K562 (cell line): Measurements from ENCODE around the gene RFLNA. TPM values are rescaled to one million over a fixed set of nuclear protein-coding genes. Genes with fewer than 3 reads are reported as not detected.

Experiments used
- ASH1L ChIP-seq: fragments of 450-650 bp; IDR thresholded peaks from 2 replicates; pipeline ENCODE4 v1.6.1; 2018; ENCODE audit warnings: borderline replicate concordance, mild to moderate bottlenecking, low read depth; ENCODE audit not compliant: partially characterized antibody
- FOSL1 ChIP-seq: fragments of 200-800 bp; sonication (Bioruptor generic); conservative IDR thresholded peaks from 2 replicates; pipeline ENCODE4 v1.6.1; 2016; ENCODE audit warnings: missing genetic modification characterization, missing compliant biosample characterization
- GATA2 ChIP-seq: sonication (generic); formaldehyde crosslinking; IDR thresholded peaks from 2 replicates; pipeline ENCODE4 v1.4.0; 2020; ENCODE audit warnings: mild to moderate bottlenecking, missing genetic modification reagents
- HNRNPK ChIP-seq: fragments of 200-400 bp; formaldehyde crosslinking; IDR thresholded peaks from one replicate; pipeline ENCODE4 v1.6.1; 2018; ENCODE audit warnings: mild to moderate bottlenecking, low read depth, low read length; ENCODE audit not compliant: poor library complexity, severe bottlenecking
- HNRNPLL ChIP-seq: fragments of 200-400 bp; formaldehyde crosslinking; IDR thresholded peaks from 2 replicates; pipeline ENCODE4 v1.6.1; 2017; ENCODE audit warnings: low read length, low read depth, mild to moderate bottlenecking; ENCODE audit not compliant: poor library complexity, severe bottlenecking
- KLF13 ChIP-seq: fragments of 450-650 bp; IDR thresholded peaks from 2 replicates; pipeline ENCODE4 v1.6.1; 2016; ENCODE audit warnings: missing genetic modification characterization, low read depth, mild to moderate bottlenecking, missing compliant biosample characterization, moderate library complexity, borderline replicate concordance
- NCOA2 ChIP-seq, 2 experiments: fragments of 450-650 bp; IDR thresholded peaks; 2 replicates each; pipeline ENCODE4 v1.6.1; 2018; ENCODE audit warnings: mild to moderate bottlenecking in 2 of 2, moderate library complexity in 1 of 2; ENCODE audit not compliant: partially characterized antibody in 2 of 2
- NRF1 ChIP-seq, 2 experiments: fragments of 450-650 bp; IDR thresholded peaks in 1 of 2; conservative IDR thresholded peaks in 1 of 2; 2 replicates each; pipeline ENCODE4 v1.6.1; 2014; ENCODE audit warnings: mild to moderate bottlenecking in 2 of 2
- PHTF2 ChIP-seq: fragments of 250-450 bp; sonication (Bioruptor Pico); IDR thresholded peaks from 2 replicates; pipeline ENCODE4 v1.5.0; 2021; ENCODE audit warnings: mild to moderate bottlenecking
- SMAD2 ChIP-seq: fragments of 150-350 bp; IDR thresholded peaks from 2 replicates; pipeline ENCODE4 v1.6.1; 2014; ENCODE audit warnings: low read depth, mild to moderate bottlenecking, low read length
- ZNF146 ChIP-seq: IDR thresholded peaks from one replicate; pipeline ENCODE4 v1.6.1; 2018; ENCODE audit warnings: missing compliant biosample characterization; ENCODE audit not compliant: unreplicated experiment
- ZNF165 ChIP-seq: fragments of 250-450 bp; sonication (Bioruptor Pico); IDR thresholded peaks from 2 replicates; pipeline ENCODE4 v1.4.0; 2020; ENCODE audit warnings: borderline replicate concordance
- ZNF696 ChIP-seq: fragments of 250-450 bp; sonication (Bioruptor Pico); conservative IDR thresholded peaks from 2 replicates; pipeline ENCODE4 v1.4.0; 2020; ENCODE audit warnings: mild to moderate bottlenecking, moderate library complexity
- polyA plus RNA-seq, 8 experiments: library from polyadenylated mRNA; depleted of rRNA in 4 of 8; stranded (reverse) in 5 of 8; unstranded in 3 of 8; fragments of >200 nt; fragmentation: Nextera tagmentation in 2 of 8; fragmentation: Illumina TruSeq in 1 of 8; extraction: Ambion mirVana in 2 of 8; extraction: Trizol in 1 of 8; gene quantifications; 2 replicates each; pipeline versions ENCODE4 v1.2.1 to v1.2.3, GENCODE V29; 2011 to 2014; ENCODE audit warnings: inconsistent platforms in 1 of 8, missing spikeins in 1 of 8
- total RNA-seq, 7 experiments: library from RNA; depleted of rRNA in 6 of 7; stranded (reverse); fragments of >200 nt in 6 of 7; fragmentation: Illumina TruSeq in 2 of 7; extraction: Trizol in 2 of 7; gene quantifications; 2 replicates each; pipeline versions ENCODE4 v1.2.1 to v1.2.3, GENCODE V29; 2011 to 2021; ENCODE audit warnings: low replicate concordance in 1 of 7
- TF ChIP-seq, protein P1 (sequence below): fragments of 250-450 bp; sonication (Bioruptor Pico); IDR thresholded peaks from 2 replicates; pipeline ENCODE4 v1.8.0; 2022; ENCODE audit warnings: moderate library complexity, mild to moderate bottlenecking, inconsistent platforms
- TF ChIP-seq, protein P2 (sequence below): fragments of 450-650 bp; formaldehyde crosslinking; IDR thresholded peaks from 2 replicates; pipeline ENCODE4 v1.4.0; 2020; ENCODE audit warnings: mild to moderate bottlenecking, moderate library complexity
- TF ChIP-seq, protein P3 (sequence below): fragments of 250-450 bp; sonication (Bioruptor Pico); IDR thresholded peaks from 2 replicates; pipeline ENCODE4 v1.4.0; 2020; ENCODE audit warnings: mild to moderate bottlenecking, moderate library complexity, borderline replicate concordance
- TF ChIP-seq, protein P4 (sequence below), 3 experiments: IDR thresholded peaks in 2 of 3; conservative IDR thresholded peaks in 1 of 3; 2 replicates each; pipeline ENCODE4 v1.5.1; 2011 to 2012; ENCODE audit warnings: low read length in 3 of 3, mild to moderate bottlenecking in 3 of 3, control low read depth in 2 of 3, improper control_type of control experiment in 1 of 3, inconsistent platforms in 1 of 3, low read depth in 1 of 3, mixed read lengths in 1 of 3, moderate library complexity in 1 of 3; ENCODE audit not compliant: insufficient read depth in 2 of 3

Gene RFLNA
- total and polyA plus RNA-seq, 9 of the 15 experiments (the other 6 are each of a cell fraction or from before 2014, with no cell fraction given), result not detected

DNA sequence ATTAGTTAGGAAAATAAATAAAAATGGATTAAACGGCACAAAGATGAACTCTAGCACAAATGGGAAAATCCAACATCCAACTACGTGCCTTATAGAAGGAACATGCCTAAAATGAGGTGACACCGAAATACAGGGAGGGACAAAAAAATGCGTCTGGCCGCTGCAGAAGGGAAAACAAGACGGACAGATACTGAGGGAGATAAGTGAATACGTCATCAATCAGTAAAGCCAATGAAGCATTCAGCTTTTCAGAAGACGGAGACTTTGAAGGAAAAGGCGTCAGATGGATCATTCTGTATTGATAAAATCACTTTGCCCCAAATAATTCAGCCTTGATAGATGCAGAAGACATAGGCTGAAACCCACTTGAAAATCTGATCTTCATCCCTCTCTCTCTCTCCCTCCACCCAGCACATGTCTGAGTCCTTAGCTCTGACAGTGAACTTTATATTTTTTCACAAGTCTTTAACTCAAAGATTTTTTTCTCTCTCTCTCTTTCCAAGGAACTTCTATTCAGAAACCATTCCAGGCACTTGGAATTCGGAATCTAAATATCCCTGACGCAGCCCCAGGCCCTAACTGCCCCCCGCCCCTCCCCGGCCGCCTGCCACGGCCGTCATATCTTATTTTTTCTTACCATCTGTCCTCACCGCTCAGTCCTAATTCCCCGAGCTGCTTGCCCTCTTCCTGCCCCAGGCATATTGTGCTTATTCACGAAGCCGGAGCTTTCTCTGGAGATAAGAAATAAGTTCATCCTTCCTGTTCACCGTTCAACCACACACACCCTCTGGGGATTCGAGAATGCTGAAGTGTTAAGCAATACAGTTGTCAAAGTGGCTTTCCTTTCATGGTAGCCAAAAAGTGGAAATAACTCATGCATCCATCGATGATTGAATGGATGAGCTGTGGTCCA, 35.5 kb upstream of the RFLNA start (continued):
- TF ChIP-seq, protein P1, sequence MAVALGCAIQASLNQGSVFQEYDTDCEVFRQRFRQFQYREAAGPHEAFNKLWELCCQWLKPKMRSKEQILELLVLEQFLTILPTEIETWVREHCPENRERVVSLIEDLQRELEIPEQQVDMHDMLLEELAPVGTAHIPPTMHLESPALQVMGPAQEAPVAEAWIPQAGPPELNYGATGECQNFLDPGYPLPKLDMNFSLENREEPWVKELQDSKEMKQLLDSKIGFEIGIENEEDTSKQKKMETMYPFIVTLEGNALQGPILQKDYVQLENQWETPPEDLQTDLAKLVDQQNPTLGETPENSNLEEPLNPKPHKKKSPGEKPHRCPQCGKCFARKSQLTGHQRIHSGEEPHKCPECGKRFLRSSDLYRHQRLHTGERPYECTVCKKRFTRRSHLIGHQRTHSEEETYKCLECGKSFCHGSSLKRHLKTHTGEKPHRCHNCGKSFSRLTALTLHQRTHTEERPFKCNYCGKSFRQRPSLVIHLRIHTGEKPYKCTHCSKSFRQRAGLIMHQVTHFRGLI (CRISPR knock-in tag), result no peak
- no peak for TF ChIP-seq KLF13
- no peak for TF ChIP-seq ZNF165
- 0 out of 4 replicates have a peak, but pooled peaks of 1 of the 2 experiments have one; percentile 9 for TF ChIP-seq NRF1 (conservative IDR thresholded peaks at IDR 0.05 in 1 of 2, IDR thresholded peaks at IDR 0.05 in 1 of 2)
- TF ChIP-seq GATA2, result peak; percentile 61; the same call in 1 of the 2 replicates
- peak; percentile 41; the same call in 1 of the 2 replicates for TF ChIP-seq FOSL1 (tag)
- TF ChIP-seq PHTF2 (CRISPR knock-in tag), result no peak
- TF ChIP-seq SMAD2, result no peak
- TF ChIP-seq HNRNPK, result no peak
- TF ChIP-seq ZNF146 (CRISPR knock-in tag), result no peak
- TF ChIP-seq, protein P2, sequence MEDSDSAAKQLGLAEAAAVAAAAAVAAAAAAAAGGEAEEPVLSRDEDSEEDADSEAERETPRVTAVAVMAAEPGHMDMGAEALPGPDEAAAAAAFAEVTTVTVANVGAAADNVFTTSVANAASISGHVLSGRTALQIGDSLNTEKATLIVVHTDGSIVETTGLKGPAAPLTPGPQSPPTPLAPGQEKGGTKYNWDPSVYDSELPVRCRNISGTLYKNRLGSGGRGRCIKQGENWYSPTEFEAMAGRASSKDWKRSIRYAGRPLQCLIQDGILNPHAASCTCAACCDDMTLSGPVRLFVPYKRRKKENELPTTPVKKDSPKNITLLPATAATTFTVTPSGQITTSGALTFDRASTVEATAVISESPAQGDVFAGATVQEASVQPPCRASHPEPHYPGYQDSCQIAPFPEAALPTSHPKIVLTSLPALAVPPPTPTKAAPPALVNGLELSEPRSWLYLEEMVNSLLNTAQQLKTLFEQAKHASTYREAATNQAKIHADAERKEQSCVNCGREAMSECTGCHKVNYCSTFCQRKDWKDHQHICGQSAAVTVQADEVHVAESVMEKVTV (CRISPR knock-in tag), result no peak
- peak; percentile 37 for TF ChIP-seq HNRNPLL
- TF ChIP-seq, protein P3, sequence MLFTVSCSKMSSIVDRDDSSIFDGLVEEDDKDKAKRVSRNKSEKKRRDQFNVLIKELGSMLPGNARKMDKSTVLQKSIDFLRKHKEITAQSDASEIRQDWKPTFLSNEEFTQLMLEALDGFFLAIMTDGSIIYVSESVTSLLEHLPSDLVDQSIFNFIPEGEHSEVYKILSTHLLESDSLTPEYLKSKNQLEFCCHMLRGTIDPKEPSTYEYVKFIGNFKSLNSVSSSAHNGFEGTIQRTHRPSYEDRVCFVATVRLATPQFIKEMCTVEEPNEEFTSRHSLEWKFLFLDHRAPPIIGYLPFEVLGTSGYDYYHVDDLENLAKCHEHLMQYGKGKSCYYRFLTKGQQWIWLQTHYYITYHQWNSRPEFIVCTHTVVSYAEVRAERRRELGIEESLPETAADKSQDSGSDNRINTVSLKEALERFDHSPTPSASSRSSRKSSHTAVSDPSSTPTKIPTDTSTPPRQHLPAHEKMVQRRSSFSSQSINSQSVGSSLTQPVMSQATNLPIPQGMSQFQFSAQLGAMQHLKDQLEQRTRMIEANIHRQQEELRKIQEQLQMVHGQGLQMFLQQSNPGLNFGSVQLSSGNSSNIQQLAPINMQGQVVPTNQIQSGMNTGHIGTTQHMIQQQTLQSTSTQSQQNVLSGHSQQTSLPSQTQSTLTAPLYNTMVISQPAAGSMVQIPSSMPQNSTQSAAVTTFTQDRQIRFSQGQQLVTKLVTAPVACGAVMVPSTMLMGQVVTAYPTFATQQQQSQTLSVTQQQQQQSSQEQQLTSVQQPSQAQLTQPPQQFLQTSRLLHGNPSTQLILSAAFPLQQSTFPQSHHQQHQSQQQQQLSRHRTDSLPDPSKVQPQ (CRISPR knock-in tag), result no peak
- no peak for TF ChIP-seq ZNF696 (CRISPR knock-in tag)
- TF ChIP-seq, protein P4, sequence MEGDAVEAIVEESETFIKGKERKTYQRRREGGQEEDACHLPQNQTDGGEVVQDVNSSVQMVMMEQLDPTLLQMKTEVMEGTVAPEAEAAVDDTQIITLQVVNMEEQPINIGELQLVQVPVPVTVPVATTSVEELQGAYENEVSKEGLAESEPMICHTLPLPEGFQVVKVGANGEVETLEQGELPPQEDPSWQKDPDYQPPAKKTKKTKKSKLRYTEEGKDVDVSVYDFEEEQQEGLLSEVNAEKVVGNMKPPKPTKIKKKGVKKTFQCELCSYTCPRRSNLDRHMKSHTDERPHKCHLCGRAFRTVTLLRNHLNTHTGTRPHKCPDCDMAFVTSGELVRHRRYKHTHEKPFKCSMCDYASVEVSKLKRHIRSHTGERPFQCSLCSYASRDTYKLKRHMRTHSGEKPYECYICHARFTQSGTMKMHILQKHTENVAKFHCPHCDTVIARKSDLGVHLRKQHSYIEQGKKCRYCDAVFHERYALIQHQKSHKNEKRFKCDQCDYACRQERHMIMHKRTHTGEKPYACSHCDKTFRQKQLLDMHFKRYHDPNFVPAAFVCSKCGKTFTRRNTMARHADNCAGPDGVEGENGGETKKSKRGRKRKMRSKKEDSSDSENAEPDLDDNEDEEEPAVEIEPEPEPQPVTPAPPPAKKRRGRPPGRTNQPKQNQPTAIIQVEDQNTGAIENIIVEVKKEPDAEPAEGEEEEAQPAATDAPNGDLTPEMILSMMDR (IDR thresholded peaks at IDR 0.05 in 2 of 3, conservative IDR thresholded peaks at IDR 0.05 in 1 of 3; ENCODE audit: insufficient read depth in 2 of 3, low read depth in 1 of 3, low read length in 3 of 3), result no peak
- no peak for TF ChIP-seq ASH1L
- TF ChIP-seq NCOA2 (IDR thresholded peaks at IDR 0.05; ENCODE audit: partially characterized antibody in 2 of 2), result no peak
